T1000 (cell line): ENCODE results near the gene KPNB1.
"Not testable (repeated sequence)": the region's sequence is repeated elsewhere in the genome, so short reads cannot be mapped to it uniquely, and the experiment has no call there.

Source experiments
- DNase-seq: peaks from one replicate; lab custom pipeline; 2025; ENCODE audit warnings: mixed read lengths; lab: John Stamatoyannopoulos, UW

The KPNB1 gene

DNA sequence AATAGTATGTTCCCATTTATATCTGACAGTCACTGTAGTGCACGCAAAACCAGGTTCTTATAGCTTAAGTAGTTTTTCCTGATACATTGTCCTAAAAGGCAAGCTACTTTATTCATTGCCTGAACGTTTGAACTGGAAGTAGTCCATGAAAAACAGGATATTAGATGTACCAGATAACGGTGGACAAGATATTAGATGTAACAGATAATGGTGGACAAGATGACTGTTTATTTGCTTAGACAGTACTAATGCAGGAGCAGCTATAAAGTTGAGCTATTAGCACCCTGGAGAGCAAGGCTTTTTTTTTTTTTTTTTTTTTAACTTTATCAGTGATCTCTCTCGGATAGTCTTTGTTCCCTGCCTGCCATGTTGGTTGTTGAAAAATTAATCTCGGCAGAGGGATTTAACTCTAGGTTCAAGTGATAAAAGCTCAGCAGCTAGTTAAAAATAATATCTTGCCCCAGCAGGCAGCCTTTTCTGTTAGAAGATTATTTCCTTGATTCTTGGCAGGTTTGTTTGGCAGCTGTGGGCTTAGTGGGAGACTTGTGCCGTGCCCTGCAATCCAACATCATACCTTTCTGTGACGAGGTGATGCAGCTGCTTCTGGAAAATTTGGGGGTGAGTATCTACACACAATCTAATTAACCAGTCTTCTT lies 26.9 kb downstream of the KPNB1 start:
- no peak for DNase-seq

DNA sequence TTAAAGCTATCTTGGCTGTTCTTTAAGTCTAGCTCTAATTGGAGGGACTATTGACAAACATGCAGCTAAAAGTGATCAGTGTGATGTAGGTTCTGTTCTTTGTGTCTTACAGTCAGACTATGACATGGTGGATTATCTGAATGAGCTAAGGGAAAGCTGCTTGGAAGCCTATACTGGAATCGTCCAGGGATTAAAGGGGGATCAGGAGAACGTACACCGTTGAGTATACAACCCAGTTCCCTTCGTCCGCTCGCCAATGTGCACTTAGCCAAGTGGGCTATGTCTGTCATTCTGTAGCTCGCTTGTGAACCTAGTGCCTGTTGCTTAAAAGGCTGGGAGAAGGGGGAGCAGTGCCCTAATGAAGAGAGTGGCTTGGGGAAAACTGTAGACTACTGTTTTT lies 28.5 kb downstream of the KPNB1 start:
- DNase-seq, result no peak

GRCh38 chr17:47682138-47682537 lies 32.4 kb downstream of the KPNB1 start:
- DNase-seq, result no peak

DNA sequence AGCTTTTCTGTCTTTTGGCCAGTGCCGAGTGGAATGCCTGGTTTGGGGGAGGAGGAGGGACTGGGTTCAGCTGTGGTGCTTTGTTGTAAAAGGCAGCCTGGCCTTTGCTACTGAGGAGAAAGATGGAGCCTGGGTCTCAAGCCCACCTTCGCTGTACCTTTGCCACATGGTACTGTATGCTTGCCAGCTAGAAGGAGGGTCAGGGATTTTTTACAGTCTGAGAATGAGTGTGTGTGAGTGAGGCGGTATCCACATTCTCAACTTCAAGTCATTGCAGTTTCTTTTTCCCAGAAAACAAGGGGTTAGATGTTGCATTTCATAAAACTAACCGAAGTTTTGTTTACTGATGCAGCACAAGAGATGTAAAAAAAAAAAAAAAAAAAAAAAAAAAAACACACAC lies 33.0 kb downstream of the KPNB1 start:
- DNase-seq, result not testable (repeated sequence)

- DNase-seq, result no peak
These were observed 34.3 kb downstream of the KPNB1 start for GRCh38 chr17:47684025-47684424.

DNA sequence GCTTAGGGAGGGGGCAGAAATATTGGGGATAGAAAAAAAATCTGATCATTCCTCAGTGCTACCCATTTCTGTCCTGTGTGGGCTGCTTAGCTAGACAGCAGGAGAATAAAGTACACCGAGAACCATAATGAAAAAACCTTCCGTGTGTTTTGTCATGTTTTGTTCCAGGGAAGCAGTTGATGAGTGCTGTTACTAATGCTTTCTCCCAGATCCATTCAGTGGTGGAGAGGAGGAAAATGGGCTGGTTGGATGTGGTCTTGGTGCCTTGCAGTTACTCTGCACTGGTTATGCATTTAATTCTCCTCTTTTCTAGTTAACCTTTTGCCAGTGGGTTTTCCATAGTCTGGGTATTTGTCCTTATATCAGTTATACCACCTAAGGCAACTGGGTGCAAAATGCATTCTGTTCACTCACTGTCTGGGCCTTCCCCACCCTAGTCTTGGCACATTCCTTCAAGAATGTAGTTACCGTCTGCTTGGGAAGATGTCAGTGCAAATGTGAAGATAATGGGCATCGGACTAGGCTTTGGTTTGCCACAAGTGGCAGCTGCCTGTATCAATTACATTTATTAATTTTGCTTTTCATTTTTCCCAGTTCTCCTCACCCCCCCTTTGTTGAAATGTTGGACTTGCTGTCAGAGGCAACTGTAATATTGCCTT lies 34.9 kb downstream of the KPNB1 start:
- no peak for DNase-seq

DNA sequence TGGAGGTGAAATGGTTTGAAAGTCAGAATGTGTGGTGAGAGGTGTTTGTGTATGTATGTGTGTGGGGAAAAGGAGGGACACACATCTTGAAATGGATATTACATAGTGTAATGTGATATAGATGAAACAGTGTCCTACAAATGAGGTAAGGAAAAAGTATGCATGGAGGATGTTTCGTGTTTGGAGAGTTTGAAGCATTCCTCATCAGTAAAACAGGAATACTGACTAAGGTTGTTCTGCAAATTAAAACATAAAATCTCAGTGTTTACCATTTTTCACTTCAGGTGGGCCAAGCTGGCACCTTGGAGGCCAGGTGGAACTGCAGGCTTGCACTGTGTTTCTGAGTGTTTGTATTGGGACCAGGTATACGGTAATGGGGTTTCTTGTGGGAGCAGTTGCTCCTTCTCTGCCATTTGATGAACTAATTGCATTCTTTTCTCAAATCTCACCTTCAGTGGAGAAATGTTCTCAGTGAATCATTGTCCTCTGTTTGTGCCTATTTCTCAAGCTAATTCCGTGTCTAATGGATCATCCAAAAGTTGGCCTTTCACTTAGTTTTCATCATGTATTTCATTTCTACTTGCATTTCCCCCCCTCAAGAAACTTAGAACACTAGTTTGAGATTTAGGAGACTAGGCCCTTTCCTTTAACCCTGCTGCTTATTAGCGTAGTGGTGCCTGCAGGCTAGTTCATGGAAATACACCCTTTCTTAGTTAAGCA lies 36.0 kb downstream of the KPNB1 start:
- DNase-seq, result no peak

DNA sequence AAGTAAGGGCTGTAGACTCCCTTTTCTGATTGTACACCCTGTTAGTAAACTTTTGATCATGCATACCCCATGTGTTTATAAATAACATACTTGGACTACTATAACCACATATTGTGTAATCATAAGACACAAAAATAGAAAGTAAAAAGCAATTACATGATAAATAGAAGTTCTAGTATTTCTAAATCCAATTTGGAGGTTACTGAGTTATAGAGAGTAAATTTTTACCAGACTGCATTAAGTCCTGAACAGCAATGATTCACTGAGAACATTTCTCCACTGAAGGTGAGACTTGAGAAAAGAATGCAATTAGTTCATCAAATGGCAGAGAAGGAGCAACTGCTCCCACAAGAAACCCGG lies 36.5 kb downstream of the KPNB1 start:
- no peak for DNase-seq

DNA sequence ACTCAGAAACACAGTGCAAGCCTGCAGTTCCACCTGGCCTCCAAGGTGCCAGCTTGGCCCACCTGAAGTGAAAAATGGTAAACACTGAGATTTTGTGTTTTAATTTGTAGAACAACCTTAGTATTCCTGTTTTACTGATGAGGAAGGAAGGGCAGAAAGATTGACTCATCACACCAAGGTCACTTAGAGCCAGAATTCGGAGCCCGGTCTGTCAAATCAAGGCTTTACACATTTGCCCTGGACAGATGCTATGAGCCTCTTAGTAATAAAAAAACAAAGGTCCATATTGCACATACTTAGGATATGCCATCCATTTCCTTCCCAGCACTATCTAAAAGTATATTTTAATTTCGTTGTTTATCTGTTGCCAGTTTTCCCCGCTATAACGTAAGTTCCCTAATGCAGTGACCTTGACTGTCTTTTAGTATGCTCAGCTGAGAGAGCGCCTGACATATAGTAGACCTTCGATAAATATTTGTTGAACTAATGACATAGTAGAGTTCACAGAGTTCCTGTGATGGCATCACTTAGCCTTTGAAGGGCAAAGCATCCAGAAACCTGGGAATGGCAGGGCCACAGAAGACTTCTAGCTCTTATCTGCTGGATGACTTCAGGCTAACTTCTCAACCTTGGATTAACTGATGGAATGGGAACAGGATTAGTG lies 37.1 kb downstream of the KPNB1 start:
- DNase-seq, result no peak

DNA sequence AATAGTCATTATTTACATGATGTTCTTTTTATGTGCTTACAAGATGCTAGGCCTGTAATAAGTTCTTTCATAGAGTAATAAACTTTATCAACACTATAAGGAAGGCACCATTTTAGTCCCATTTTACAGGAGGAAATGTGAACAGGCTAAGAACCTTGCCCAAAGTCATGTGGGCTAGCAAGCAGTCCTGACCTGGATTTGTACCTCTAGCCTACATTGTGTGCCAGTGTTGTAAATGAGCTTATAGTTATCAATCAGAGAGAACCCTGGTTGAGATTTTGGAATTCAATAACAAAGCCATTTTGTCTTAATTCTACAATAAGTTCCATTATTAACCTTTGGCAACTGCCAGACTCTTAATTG lies 37.6 kb downstream of the KPNB1 start:
- no peak for DNase-seq

DNA sequence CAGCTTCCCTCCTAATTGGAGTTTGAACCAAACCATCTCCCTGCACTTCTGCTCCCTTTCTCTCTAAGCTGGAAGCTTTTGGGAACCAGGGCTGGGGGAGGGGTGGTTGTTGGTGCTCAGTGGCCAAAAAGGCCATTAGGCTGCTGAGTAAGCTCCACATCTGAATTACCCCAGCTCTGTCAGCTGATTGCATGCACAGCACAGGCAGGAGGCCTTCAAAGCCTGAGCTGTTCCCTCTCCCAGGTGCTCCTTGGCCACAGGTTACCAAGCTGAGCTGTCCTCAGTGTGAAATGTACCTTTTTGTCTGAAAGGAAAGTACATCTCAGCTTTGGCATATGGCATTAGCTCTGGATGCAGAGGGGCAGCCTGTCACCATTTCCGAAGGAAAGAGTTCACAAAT lies 38.0 kb downstream of the KPNB1 start:
- DNase-seq, result no peak

DNA sequence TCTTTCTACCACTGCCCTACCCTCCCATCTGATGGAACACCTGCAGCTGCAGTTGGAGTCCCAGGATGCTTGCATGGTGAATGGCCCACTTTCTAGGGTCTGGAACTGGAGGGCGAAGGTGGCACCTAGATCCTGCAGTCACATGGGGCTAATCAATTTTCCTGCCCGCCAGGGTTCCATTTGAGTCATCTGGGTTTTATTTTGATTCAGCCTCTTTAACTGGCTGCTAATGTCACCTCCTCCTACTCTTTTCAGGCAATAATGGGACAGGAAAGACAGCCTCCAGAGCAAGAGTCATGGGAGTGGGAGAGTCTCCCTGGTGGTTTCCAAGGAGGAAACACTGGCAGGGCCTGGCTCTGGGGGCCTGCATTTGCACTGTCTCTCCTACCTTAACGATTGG lies 40.4 kb downstream of the KPNB1 start:
- DNase-seq, result no peak

DNA sequence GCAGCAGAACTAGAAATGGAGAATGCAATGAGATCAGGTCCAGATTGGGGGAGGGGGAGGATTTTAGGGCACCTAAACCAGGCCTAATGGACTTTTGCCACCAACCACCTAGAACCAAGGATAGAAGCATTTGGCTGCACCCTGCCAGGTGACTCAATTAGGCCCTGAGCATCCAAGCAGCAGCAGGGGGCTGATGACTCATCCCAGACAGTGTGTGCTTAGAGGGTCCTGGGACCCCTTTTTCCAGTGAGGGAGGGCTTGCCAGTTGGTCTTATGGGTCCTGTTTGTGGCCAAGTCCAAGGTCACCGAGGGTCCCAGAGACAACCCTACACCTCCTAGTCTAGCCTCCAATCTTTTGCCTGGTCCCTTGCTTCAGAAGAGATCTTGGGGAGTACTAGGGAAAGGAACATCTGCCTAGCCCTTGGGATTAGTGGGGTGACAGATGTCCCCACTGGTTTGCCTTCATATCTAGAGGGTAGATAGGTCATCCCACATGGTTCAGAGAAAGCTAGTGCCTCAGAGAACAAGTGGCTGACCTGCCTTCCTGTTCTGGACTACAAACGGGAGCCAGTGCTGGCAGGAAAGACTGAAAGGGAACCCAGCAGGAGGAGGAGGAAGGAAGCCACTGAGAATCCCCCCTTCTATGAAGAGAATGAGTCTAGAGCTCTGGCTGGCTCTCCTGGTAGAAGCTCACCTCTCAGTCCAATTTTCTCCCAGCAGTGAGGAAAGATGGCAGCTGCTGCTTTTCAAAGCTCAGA lies 42.6 kb downstream of the KPNB1 start:
- DNase-seq, result no peak

GRCh38 chr17:47692895-47693730 lies 43.4 kb downstream of the KPNB1 start:
- DNase-seq, result no peak

GRCh38 chr17:47693731-47694580 lies 44.2 kb downstream of the KPNB1 start, which contains the start of gene TBKBP1:
Gene TBKBP1 (plus strand): TSS chr17:47694161. CDS start chr17:47696113, 1,952 bp downstream.
- DNase-seq, result no peak

DNA sequence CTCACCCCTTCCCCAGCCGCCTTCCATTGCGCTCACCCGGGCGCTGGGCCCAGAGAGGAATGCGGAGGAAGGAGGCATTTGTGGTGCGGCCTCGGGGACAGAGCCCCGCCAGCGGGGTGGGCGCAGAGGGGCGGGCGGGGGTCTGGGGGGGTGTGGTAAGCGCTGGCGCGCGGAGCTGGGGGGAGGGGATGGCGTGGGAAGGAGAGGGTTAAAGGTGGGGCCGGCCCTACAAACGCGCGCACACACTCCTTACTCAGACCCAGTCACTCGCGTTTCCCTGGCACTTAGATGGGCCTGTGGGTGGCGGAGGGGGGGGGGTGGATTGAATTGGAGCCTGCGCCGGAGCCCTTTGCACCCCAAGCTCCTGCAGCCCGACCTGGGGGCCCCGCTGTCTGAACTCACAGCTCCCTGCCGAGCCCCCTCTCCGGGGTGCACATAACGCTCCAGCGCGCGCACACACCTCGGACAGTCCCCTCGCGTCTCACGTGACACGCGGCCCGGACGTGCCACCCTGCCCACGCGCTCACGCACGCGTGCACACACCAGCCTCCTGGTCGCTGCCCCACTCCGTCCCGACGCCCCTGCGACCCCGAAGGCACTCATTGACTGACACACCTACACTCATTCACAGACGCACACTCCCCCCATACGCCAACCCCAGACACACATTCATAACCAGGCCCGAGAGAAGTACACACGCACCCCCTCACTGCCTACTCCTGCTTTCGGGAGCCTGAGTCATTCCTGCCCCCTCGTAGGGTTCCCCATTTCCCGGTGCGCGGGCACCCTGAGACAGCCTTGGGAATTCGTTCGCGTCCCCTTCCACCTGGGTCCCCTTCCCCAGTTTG lies 45.1 kb downstream of the KPNB1 start:
- DNase-seq, result no peak

GRCh38 chr17:47695429-47696376 lies 46.0 kb downstream of the KPNB1 start:
- DNase-seq, result no peak
